Stimulated activated CD4-positive, alpha-beta T cell treated with anti-CD3 and anti-CD28 coated beads, Interleukin-2, amount 100 ng/mL, for 24 hours (primary cell): ENCODE results near the gene PLEKHM1.
A peak's percentile ranks its signal among the peaks of the same experiment; 100 is the strongest.

Experiments
- DNase-seq, 2 donors: peaks; one replicate each; pipeline ENCODE4 v3.0.0-alpha.2; 2020

PLEKHM1 gene

GRCh38 chr17:45440161-45440778 lies 50.3 kb downstream of the PLEKHM1 start:
- no peak for DNase-seq

GRCh38 chr17:45438931-45439610 lies 51.5 kb downstream of the PLEKHM1 start:
- DNase-seq = no peak

GRCh38 chr17:45437465-45438283 lies 52.8 kb downstream of the PLEKHM1 start:
- DNase-seq = no peak

- no peak for DNase-seq
Observed at GRCh38 chr17:45436625-45437464, 53.7 kb downstream of the PLEKHM1 start.

GRCh38 chr17:45436161-45436560 lies 54.4 kb downstream of the PLEKHM1 start:
- no peak for DNase-seq

- no peak for DNase-seq
Observed at GRCh38 chr17:45435481-45435880, 55.0 kb downstream of the PLEKHM1 start.

GRCh38 chr17:45433159-45433535 lies 57.4 kb downstream of the PLEKHM1 start:
- DNase-seq = no peak

GRCh38 chr17:45432405-45433158 lies 57.9 kb downstream of the PLEKHM1 start, which contains the start of gene ARHGAP27:
TSS of gene ARHGAP27 (minus strand) at chr17:45432870. CDS start at chr17:45430279, 2,591 bp downstream.
- DNase-seq = peak in 1 of 2 donors; percentile 39

GRCh38 chr17:45431531-45432404 lies 58.8 kb downstream of the PLEKHM1 start:
- peak; percentile 72 to 83 for DNase-seq

- peak; percentile 32 to 47 for DNase-seq
Observed at GRCh38 chr17:45430738-45431530, 59.6 kb downstream of the PLEKHM1 start.

GRCh38 chr17:45430006-45430737 lies 60.3 kb downstream of the PLEKHM1 start:
- no peak for DNase-seq

GRCh38 chr17:45429339-45430005 lies 61.0 kb downstream of the PLEKHM1 start:
- no peak for DNase-seq

- no peak for DNase-seq
Observed at GRCh38 chr17:45428931-45429338, 61.6 kb downstream of the PLEKHM1 start.

GRCh38 chr17:45428050-45428617 lies 62.4 kb downstream of the PLEKHM1 start:
- peak; percentile 85 for DNase-seq

GRCh38 chr17:45427181-45427835 lies 63.2 kb downstream of the PLEKHM1 start:
- no peak for DNase-seq

- DNase-seq = no peak
Observed at GRCh38 chr17:45426561-45426960, 64.0 kb downstream of the PLEKHM1 start.

- DNase-seq = no peak
Observed at GRCh38 chr17:45425984-45426413, 64.5 kb downstream of the PLEKHM1 start.
